Fibroblast of pulmonary artery (primary cell): ENCODE measurements around the gene UFD1.

Source experiments
- DNase-seq: peaks from one replicate; pipeline ENCODE4 v3.0.0-alpha.2; 2010; ENCODE audit warnings: low read depth
- H3K4me3 ChIP-seq: replicated peaks from 2 replicates; pipeline ENCODE4 v1.5.1; 2011; ENCODE audit warnings: low read depth, mild to moderate bottlenecking, control low read depth, low read length, moderate library complexity
- TF ChIP-seq, protein P1 (sequence below): IDR thresholded peaks from 2 replicates; pipeline ENCODE4 v1.5.1; 2011; ENCODE audit warnings: mild to moderate bottlenecking, control low read depth, low read length, inconsistent platforms; ENCODE audit errors: missing control alignments

Gene UFD1

DNA sequence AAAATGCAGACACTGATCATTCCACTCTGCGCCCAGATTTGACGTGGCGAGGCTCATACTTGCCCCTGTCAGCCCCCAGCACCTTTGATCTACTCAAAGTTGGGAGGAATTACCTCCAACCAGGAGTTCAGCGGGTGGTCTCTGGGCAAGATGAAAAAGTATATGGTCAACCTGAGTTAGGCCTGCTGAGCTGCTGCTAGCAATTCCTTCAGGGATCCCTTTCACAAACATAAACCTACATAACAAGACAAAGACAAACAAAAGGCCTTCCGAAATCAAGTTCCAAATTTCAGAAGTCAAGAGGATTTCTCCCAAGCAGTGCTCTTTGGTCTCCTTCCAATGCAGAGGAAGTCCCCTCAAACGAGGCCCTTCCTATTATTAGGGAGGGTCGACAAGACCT is 24.4 kb upstream of the UFD1 start:
- no peak for DNase-seq
- TF ChIP-seq, protein P1, sequence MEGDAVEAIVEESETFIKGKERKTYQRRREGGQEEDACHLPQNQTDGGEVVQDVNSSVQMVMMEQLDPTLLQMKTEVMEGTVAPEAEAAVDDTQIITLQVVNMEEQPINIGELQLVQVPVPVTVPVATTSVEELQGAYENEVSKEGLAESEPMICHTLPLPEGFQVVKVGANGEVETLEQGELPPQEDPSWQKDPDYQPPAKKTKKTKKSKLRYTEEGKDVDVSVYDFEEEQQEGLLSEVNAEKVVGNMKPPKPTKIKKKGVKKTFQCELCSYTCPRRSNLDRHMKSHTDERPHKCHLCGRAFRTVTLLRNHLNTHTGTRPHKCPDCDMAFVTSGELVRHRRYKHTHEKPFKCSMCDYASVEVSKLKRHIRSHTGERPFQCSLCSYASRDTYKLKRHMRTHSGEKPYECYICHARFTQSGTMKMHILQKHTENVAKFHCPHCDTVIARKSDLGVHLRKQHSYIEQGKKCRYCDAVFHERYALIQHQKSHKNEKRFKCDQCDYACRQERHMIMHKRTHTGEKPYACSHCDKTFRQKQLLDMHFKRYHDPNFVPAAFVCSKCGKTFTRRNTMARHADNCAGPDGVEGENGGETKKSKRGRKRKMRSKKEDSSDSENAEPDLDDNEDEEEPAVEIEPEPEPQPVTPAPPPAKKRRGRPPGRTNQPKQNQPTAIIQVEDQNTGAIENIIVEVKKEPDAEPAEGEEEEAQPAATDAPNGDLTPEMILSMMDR = no peak
- H3K4me3 ChIP-seq = no peak overlapping the region

GRCh38 chr22:19501897-19502447 is 23.0 kb upstream of the UFD1 start:
- TF ChIP-seq, protein P1 = no peak
- DNase-seq = no peak
- no peak overlapping the region for H3K4me3 ChIP-seq

DNA sequence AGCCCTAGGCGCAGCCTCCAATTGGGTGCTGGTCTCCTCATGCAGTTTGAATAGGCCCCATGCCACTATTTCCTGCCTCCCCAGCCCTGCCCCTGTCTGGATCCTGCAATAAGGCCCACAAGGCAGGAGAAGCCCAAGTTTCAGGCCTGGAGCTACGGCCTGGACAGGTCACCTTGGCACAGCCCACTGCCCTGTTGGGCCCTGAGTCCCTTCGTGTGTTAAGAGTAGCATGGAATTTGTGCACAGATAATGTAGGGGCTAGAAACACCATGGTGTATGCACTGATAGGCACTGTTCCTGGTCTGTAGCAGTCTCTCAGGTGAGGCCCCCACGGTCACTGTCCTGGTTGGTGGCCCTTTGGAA is 20.9 kb upstream of the UFD1 start:
- no peak overlapping the region for H3K4me3 ChIP-seq

DNA sequence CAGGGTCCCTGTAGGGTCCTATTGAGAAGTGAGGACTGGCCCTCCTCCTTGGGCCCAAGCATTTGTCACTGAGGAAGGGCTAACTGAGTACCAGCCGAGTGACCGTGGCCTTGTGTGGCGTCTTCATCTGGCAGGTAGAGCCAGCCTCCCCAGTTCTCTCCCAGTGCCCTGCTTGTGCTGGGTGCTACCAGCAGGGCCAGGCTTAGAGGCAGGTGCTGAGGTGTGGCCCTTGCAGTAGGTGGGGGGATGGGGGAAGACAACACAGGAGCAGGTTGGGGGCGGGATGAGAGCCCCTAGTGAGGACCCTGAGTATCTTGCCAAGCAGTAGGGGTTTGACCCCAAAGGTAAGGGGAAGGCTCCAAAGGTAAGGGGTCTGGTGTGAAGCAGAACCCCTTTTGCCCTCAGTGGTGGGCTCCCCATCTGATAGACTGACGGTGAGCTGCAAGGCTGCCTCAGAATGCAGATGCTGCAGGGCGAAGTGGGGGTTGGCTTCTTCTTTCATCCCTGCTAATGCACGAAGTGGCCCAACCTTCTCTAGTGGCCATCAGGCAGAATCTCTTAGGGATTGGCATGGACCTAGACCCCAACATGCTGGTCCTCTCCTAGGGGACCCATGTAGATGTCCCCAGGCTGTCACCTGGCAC is 20.4 kb upstream of the UFD1 start:
- TF ChIP-seq, protein P1 = no peak
- no peak for DNase-seq
- no peak overlapping the region for H3K4me3 ChIP-seq

More for the DNA sequence above, 20.9 kb upstream of the UFD1 start:
- TF ChIP-seq, protein P1 = no peak
- no peak for DNase-seq

DNA sequence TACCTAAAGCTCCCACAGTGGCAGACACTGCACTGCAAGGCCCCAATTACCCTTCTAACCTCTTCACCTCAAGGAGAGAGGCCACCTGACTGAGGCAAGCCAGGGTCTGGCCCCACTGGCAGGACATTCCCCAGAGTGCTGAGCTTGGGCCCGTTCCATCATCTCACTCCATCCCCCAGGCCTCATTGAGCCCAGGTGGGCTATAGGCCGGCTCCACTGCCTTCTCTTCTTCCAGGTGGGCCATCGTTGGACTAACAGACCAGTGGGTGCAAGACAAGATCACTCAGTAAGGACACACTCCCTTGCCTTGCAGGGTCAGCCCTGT is 19.8 kb upstream of the UFD1 start:
- DNase-seq = no peak
- H3K4me3 ChIP-seq = no peak overlapping the region
- TF ChIP-seq, protein P1 = no peak

- no peak for DNase-seq
- no peak overlapping the region for H3K4me3 ChIP-seq
- TF ChIP-seq, protein P1 = no peak
Measured at GRCh38 chr22:19498154-19498865, 19.3 kb upstream of the UFD1 start.
